ENCODE data around the gene RTN4R. TPM values are rescaled to one million over a fixed set of nuclear protein-coding genes. Genes with fewer than 3 reads are reported as not detected.

The RTN4R gene
- total RNA-seq, 1 experiment from 2014 or later: 39.2 TPM

DNA sequence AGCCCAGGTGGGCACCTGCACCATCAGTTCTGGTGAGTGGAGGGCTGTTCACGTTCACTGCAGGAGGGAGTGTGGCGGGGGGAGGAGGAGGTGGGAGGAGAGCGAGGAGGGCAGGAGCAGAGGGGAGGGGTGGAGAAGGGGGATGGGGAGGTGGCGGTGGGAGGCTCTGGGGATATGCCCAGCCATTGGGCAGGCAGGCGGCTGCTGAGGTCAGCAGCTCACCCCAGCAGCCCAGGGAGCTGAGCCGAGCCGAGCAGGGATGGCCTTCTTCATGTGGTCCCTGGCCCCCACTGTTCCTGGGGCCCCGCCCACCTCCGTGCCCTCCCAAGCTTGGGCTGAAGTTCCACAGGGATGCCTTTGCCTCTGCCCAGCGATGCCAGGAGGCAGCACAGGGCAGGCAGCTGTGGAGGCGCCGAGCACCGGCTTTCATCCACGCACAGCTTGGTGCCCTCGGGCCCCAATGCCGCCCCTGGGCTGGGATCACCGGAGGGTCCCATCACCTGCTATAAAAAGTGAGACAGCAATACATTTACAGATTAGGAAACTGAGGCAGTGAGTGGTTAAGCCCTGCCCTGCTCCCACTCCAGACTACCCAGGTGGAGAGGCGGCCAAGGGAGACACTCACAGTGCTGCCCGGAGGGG, 21.6 kb downstream of the RTN4R start:
- DNase-seq (ENCODE audit: low spot score): peak; percentile 28
- in situ Hi-C loops (cut with HindIII; ENCODE audit: low sequenced_read_pairs): no loop called here

DNA sequence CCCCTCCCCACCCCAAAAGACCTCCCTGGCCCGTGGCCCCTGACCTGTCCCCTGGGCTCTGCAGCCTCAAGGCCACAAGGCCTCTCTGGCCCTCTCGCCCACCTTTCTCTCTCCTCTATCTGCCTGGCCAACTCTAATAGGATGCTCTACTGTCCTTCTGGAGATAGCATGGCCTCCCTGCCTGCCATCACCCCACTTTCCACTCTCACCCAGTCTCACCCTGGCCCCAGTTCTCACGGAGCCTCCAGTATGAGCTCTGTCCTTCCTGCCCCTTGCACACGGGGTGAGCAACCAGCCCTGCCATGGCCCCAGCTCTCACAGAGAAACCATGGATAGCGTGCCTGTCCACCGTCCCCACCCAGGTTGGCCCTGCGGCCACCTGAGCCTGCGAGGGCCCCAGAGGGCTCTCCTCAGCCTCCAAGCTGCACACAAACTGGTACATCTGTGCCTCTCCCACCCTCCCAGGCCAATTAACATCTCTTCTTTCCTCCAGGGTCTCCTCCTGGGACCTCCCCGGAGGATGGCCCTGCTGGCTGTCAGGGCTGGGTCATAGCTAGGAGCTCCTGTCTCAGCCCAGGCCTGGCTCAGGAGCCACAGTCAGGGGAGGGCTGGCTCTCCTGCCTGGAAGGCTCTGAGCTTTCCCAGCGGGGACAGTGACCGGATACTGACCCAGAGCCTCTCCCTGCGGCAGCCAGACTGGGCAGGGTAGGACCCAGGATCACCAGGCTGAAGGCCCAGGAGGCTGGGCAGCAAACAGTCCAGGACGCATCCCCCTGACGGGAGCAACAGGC, 22.3 kb downstream of the RTN4R start:
- DNase-seq (ENCODE audit: low spot score): no peak
- in situ Hi-C loops (cut with HindIII; ENCODE audit: low sequenced_read_pairs): no loop called here

DNA sequence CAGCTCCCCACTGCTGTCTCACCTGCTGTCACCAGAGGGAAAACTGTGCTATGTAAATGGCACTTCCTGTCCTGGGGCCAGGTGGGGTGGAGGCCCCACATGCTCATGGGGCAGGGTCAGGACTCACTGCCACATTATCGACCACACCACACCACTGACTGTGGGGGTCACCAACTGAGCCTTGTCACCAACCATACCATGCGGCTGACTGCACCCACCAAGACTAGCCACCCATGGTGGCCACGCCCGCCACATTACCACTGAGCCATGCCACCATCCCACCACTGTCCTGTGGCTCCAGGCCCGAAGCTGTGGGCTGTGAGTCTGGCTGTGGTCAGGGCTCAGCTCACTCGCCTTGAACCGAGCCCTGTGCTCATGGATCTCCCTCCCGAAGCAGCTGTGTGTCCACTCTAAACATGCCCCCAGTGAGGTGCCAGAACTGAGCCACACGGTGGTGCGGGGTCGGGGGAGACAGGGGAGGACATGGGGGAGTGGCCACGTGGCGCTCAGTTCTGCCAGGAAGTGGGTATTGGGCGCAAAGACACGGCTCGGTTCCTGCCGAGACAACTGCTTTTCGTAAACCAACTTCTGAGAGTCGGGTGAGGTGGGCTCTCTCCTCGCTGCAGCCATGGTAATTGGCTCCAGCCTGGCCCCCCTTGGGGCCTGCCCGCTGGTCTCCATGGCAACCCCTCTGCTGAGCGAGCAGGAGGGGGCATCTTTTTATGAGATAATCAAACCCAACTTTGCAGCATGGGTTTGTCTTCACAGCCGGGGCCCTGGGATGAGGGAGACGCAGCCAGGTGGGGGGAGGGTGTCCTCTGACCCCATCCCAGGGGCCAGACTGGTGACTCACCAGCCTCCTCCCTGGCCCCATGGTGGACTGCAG, 23.2 kb downstream of the RTN4R start:
- in situ Hi-C loops (cut with HindIII; ENCODE audit: low sequenced_read_pairs): no loop called here
- DNase-seq (ENCODE audit: low spot score): peak; percentile 24

DNA sequence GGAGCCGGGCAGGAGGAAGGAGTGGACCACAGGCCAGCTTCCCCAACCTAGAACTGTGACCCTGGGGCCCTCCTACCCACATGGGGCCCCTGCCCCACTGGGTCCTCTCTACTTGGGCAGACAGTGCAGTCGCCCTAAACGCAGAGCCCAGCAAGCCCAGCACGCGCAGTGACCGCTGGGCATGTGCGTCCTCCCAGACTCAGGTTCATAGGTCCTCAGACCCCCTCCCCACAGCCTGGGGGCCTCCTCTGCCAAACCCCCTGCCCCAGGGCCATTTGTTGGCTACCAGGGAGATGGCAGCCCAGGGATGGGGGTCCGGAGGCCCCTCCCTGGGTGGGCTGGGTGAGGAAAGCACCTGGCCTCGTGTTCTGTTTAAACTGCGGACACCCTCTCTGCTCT, 23.9 kb downstream of the RTN4R start:
- no peak for DNase-seq (ENCODE audit: low spot score)
- in situ Hi-C loops (cut with HindIII; ENCODE audit: low sequenced_read_pairs): no loop called here

DNA sequence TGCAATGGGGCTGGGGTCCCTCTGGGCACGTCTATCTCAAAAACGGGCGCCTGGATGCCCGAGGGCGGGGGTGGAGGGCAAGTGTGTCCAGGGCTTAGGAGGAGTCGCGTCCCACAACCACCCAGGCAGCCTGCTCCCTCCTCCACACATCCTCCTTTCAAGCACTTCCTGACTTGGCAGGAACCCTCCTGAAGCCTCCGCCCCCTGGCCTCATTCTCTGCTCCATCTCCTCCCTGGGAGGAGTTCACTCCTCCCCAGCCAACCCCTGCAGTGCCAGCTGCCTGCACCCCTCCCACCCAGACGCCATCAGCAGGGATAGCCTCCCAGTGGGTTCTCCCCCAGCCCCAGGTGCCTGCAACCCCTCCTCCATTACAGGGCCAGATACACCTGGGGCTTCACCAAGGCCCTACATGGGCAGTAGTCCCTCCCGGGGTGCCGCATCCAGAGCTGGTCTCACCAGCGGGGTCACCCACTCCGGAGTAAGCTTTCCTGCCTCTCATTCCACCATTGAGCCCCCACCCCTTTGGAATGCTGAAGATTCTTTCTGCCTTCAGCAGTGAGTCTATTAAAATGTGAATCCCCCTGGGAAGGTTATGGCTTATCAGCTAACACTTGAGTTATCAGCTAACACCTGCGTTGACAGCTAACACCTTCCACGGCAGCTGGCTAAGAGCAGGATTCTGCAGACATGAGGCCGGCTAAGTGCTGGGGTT, 24.4 kb downstream of the RTN4R start:
- DNase-seq (ENCODE audit: low spot score): peak; percentile 93
- in situ Hi-C loops (cut with HindIII; ENCODE audit: low sequenced_read_pairs): no loop called here

DNA sequence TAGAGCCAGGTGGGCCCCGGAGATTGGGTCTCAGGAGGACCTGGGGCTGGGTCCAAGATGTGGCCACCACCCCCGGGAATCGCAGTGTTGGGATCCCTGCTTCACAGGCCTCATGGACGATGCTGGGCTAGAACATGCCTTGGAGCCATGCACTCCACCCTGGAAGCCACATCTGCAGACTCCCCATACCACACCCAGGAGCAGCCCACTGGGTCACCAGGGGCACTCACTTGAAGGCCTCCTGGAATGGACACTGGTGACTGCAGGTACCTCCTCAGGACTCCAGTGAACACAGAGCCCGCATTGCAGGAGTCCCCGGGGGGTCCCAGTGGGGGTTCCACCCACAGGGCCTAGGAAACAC, 25.0 kb downstream of the RTN4R start:
- in situ Hi-C loops (cut with HindIII; ENCODE audit: low sequenced_read_pairs): no loop called here
- DNase-seq (ENCODE audit: low spot score): no peak

DNA sequence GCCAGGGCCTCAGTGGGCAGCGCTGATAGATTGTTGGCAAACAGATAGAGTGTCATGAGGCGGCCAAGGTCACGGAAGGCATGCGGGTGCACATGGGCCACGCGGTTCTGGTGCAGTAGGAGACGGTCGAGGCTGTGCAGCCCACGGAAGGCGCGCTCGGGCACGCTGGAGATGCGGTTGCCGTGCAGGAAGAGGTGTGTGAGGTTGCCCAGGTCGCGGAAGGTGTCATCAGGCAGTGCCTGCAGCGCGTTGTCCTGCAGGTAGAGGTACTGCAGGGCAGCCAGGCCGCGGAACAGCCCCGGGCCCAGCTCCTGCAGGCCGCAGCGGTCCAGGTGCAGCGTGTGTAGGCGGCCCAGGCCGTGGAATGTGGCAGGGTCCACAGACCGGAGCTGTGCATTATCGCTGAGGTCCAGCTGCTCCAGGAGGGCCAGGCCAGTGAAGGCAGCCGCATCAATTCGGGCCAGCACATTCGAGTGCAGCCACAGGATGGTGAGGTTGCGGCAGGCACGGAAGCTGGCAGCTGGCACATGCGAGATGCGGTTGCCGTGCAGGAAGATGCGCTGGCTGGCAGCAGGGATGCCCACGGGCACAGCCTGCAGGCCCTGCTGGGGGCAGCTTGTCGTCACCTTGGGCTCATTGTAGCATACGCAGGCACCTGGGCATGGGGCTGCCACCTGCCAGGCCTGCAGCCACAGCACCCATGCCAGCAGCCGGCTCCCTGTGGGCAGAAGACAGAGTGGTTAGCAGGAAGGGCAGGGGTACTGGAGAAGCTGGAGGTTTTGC, 25.5 kb downstream of the RTN4R start:
- DNase-seq (ENCODE audit: low spot score): no peak

DNA sequence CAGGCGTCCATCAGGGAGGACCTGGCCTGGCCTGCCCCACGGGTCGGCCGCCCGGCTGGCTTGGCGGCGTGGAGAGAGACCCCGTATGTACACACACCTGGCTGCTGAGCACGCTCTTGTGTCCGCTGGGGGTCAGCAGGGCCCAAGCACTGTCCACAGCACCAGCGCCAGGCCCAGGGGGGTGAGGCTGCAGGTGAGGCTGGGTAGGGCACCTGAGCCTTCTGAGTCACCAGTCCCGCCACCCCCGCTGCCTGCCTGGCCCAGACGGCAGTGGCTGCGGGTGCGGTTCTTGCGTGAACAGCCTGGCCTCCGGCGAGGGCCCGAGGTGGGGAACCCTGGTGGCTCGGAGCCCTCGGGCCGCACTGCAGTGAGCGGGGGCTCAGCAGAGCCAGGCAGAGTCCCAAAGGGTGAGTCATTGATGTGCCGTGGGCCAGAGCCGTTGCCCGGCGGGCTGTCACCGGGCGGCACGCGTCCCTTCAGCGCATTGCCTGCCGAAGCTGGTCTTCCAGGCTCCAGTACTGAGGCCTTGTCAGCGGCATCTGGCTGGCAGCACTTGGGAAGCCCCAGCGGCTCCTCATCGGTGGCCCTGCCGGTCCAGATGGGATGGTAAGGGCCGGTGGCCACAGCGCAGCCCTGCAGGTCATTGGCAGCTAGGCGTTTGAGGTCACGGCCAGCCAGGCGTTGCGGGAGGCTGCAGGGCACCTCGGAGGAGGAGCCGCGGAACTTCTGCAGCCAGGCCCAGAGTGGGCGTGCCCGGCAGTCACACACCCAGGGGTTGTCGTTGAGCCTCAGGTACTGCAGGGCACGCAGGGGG, 26.3 kb downstream of the RTN4R start:
- DNase-seq (ENCODE audit: low spot score): no peak
- in situ Hi-C loops (cut with HindIII; ENCODE audit: low sequenced_read_pairs): no loop called here

More for the DNA sequence above, 25.5 kb downstream of the RTN4R start:
- in situ Hi-C loops (cut with HindIII; ENCODE audit: low sequenced_read_pairs): no loop called here

DNA sequence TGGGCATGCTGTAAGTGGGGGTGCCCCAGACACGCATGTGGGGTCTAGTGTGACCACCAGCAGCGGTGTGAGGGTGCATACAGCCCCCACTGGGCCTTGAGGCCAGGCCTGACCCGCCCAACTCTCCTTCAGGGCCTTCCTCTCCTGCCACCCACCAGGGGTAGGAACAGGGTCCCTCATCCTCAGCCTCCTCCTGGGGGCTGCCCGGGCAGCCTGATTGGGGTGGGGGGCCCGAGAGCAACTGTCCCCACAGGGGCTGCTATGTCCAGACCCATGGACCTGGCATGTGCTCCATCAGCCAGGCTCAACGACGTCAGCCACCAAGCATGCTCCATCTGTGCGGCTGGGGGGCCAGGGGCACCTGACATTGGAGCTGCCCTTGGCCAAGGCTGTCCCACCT, 27.2 kb downstream of the RTN4R start:
- in situ Hi-C loops (cut with HindIII; ENCODE audit: low sequenced_read_pairs): no loop called here
- DNase-seq (ENCODE audit: low spot score): no peak

DNA sequence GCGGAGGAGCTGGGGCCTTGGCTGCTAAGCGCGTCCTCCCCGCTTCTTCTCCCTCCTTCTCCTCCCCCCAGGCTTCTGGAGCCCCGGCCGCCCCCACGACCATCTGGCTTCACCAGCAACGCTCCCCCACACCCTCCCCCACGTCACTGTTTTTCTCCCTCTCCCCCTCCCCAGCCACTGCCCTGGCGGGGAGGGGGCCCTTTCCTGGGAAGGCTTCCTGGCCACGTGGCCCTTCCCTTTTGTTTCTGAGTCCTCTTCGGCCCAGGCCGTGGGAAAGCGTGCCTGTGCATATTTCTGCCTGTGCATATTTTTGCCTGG, 27.7 kb downstream of the RTN4R start:
- in situ Hi-C loops (cut with HindIII; ENCODE audit: low sequenced_read_pairs): no loop called here
- no peak for DNase-seq (ENCODE audit: low spot score)

DNA sequence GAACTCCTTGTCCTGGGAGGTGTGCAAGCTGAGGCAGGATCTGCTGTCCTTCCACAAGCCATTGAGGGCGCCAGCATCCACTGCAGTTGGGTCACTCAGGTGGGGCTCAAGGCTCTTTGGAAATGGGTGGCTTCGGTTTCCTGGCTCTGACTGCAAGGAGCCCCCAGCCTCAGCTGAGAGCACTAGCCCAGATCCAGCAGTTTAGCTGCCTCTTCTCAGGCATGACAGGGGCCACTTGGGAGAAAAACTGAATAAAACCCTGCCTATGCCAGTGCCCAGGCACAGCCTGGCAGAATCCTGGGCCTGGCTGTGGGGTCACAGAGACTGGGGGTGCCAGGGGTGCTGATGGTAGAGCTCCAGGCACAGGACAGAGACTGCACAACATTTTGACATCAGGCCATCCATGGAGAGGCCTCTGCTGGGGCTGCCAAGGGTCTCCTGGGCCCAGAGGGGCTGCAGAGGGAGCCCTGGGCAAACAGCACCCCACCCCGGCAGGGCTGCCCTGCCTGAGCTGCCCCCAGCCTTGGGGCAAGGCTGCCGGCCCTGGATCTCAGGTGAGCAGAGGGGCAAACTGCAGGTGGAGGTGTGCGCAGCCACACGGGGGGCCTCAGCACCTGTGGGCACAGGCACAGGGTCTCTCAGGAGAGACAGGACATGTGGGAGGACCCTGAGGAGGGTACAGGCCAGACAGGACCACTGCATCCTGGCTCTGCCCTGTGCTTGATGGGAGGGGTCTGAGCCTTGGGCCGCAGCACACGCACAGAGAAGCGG, 28.3 kb downstream of the RTN4R start:
- in situ Hi-C loops (cut with HindIII; ENCODE audit: low sequenced_read_pairs): no loop called here
- DNase-seq (ENCODE audit: low spot score): no peak

DNA sequence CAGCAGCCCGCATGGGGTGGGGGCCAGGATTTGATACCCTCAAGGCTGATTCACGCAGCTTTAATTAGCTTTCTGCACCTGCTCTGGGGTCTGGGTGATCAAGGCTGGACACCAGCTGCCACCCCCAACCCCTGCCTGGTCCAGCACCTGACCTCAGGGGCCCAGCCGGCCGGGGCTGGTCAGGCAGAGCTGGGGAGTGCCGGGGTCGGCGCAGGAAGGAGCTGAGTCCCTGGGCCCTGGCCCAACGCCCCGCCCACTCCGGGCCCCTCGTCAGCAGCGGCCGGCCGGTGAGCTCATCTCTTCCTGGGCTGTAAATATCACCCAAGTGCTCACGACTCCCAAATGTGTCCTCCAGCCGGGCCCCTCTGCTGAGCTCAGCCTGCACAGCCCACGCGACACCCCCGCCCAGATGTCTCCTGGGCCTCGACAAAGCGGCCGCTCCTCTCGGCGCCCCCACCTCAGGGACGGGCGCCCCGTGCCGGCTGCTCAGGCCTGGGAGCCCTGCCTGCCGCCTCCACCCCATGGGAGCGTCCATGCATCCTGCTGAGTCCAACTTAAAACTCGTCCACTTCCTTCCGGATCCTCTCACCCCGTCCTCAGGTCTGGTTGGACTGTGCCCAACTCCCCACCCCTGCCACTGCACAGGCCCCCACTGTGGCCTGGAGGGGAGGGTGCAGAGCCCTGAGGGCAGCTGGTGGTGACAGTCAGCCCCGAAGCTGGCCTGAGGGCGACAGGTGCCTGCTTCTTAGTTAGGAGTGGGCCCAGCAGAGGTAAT, 29.0 kb downstream of the RTN4R start:
- in situ Hi-C loops (cut with HindIII; ENCODE audit: low sequenced_read_pairs): no loop called here
- DNase-seq (ENCODE audit: low spot score): no peak

DNA sequence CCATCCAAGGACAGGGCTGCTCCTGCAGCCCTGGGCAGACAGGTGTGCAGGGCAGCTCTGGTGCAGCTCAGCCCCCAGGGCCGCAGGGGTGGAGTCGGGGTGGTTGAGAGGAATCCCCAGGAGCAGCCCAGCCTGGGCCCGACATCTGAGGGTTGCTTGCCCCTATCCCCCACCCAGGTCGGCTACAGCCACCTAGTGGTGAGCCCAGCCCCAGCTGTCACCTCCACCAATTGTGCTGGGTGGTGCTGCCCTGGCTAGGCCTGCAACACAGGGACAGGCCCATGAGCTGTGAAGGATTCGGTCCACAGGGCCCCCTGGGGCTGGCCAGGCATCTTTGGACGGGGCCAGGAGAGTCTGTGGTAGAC, 29.6 kb downstream of the RTN4R start:
- DNase-seq (ENCODE audit: low spot score): peak; percentile 64

DNA sequence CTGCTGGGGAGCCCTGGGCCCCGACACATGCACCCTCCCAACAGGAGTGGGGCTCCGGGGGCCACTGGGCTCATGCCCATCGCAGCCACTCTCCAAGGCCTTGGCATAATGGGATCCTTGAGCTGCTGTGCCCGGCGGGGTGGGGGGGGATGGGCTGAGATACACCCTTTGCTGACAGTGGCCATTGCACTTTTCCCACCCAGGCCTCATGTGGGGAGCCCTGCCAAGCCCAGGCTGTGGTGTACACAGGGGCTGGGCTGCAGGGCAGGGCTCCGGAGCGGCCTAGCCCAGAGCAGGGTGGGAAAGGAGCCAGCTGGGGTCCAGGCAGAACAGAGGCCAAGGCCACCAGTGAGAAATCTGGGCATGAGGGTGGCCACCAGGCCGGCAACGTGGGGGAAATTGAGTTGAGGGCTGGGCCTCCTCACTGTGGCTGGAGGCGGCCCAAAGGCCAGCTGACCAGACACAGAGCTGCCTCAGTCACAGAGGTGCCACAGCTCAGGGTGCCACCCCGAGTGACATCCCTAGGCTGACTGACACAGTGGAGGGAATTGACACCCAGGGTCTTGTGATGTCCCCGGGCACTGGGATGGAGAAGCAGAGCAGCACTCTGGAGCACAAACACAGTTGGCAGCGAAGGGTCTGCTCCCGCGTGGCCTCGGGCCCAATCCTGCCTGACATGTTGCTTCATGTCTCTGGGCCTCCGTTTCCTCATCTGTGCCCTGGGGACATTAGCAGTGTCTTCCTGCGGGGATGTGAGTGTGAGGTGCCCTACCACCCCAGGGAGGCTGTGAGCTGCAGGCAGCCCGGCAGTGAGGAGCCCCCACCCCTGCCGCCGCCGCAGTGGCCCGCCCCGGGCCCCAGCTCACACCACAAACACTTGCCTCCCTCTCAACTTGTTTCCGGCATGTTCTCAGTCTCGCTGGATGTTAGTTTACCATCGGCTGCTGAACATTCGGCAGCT, 30.4 kb downstream of the RTN4R start:
- DNase-seq (ENCODE audit: low spot score): no peak
- in situ Hi-C loops (cut with HindIII; ENCODE audit: low sequenced_read_pairs): no loop called here

More for the DNA sequence above, 29.6 kb downstream of the RTN4R start:
- in situ Hi-C loops (cut with HindIII; ENCODE audit: low sequenced_read_pairs): no loop called here

DNA sequence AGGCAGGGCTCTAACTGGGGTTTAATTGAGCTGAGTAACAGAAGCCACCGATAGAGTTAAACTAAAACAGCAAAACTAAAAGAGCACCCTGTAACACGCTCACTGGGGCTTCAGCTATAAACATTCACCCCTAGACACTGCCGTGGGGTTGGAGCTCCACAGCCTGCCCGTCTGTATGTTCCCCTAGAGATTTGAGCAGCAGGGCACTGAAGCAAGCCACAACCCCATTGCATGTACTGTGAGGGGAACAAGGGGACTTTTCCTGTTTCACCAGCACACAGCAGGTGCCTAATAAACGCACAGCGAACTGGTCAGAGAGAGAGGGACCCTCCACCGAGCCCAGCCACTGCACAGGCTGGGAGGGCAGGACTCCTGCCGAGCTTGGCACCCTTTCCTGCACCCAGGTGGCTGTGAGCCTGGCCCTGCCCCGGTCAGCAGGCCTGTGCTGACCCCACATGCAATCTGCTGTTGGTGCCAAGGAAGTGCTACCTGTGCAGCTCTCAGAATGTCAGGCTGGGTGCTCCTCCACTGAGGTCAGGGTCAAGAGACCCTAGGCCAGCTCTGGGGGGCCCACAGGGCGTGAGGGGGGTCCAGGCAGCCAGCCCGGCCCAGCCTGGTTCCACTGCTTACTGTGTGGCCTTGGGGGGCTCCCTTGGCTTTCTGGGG, 31.9 kb downstream of the RTN4R start:
- in situ Hi-C loops (cut with HindIII; ENCODE audit: low sequenced_read_pairs): no loop called here
- DNase-seq (ENCODE audit: low spot score): no peak

Data from G401 (cell line).